H1 (cell line): ENCODE measurements around the gene CCR1. TPM values are rescaled to one million over a fixed set of nuclear protein-coding genes. Genes with fewer than 3 reads are reported as not detected.

ENCODE experiments used
- CTCF ChIA-PET: fragments of 300-600 bp; sonication (Branson Sonifier 250); formaldehyde crosslinking; loops from one replicate; lab custom pipeline; 2021; ENCODE audit not compliant: partially characterized antibody; lab: Charles Lee
- POLR2A ChIA-PET: fragments of 300-600 bp; sonication (Branson Sonifier 250); formaldehyde crosslinking; loops from one replicate; lab custom pipeline; 2021; ENCODE audit warnings: inconsistent platforms; ENCODE audit not compliant: partially characterized antibody; lab: Charles Lee
- DNase-seq, 2 experiments: peaks; one replicate each; pipeline versions ENCODE4 v3.0.0 to v3.0.0-alpha.2; 2010 to 2022; ENCODE audit warnings: low spot score in 2 of 2, low read depth in 1 of 2, mixed read lengths in 1 of 2
- FAIRE-seq: peaks from 2 replicates; lab custom pipeline; 2011; peaks lifted over from hg19 to GRCh38; lab: Jason Lieb, UNC
- H2AFZ ChIP-seq: 2 replicates; pipeline ENCODE4 v1.8.1; 2012; ENCODE audit warnings: low read length, inconsistent platforms
- H2AK5ac ChIP-seq: 2 replicates; pipeline ENCODE4 v1.6.1; 2013; ENCODE audit warnings: low read depth, low read length
- H2BK120ac ChIP-seq: replicated peaks from 2 replicates; pipeline ENCODE3; 2013; ENCODE audit warnings: low read depth, low read length, inconsistent platforms
- H2BK12ac ChIP-seq: 2 replicates; pipeline ENCODE4 v1.6.1; 2013; ENCODE audit warnings: low read depth, low read length
- H2BK15ac ChIP-seq: 2 replicates; pipeline ENCODE4 v1.6.1; 2013; ENCODE audit warnings: low read length
- H2BK20ac ChIP-seq: 2 replicates; pipeline ENCODE4 v1.6.1; 2013; ENCODE audit warnings: low read length
- H2BK5ac ChIP-seq: 2 replicates; pipeline ENCODE4 v1.6.1; 2013; ENCODE audit warnings: low read depth, low read length
- H3K14ac ChIP-seq: 2 replicates; pipeline ENCODE4 v1.6.1; 2013; ENCODE audit warnings: inconsistent platforms; ENCODE audit not compliant: insufficient read length
- H3K18ac ChIP-seq: 2 replicates; pipeline ENCODE4 v1.6.1; 2013; ENCODE audit warnings: low read length; ENCODE audit errors: extremely low read depth
- H3K23ac ChIP-seq: 2 replicates; pipeline ENCODE4 v1.6.1; 2013; ENCODE audit warnings: inconsistent platforms; ENCODE audit not compliant: insufficient read length
- H3K23me2 ChIP-seq: 2 replicates; pipeline ENCODE4 v1.6.1; 2013; ENCODE audit warnings: low read depth, low read length
- H3K27ac ChIP-seq: 2 replicates; pipeline ENCODE4 v1.6.1; 2011; ENCODE audit warnings: low read depth, low read length, inconsistent platforms
- H3K27me3 ChIP-seq, 4 experiments: replicated peaks in 1 of 4; 1 replicate in 1 of 4; 2 replicates in 3 of 4; pipeline versions ENCODE4 v1.6.1 to v1.8.1; 2011 to 2013; ENCODE audit warnings: low read length in 3 of 4, mild to moderate bottlenecking in 3 of 4, inconsistent platforms in 2 of 4, mixed read lengths in 2 of 4, moderate library complexity in 1 of 4; ENCODE audit not compliant: control insufficient read depth in 3 of 4, insufficient read depth in 3 of 4; ENCODE audit errors: extremely low read depth in 1 of 4
- H3K36me3 ChIP-seq, 4 experiments: 2 replicates each; pipeline versions ENCODE4 v1.6.1 to v1.8.1; 2011 to 2013; ENCODE audit warnings: mild to moderate bottlenecking in 4 of 4, low read length in 3 of 4, moderate library complexity in 2 of 4, control low read depth in 1 of 4, inconsistent platforms in 1 of 4; ENCODE audit not compliant: insufficient read depth in 4 of 4, control insufficient read depth in 2 of 4
- H3K4ac ChIP-seq: replicated peaks from 2 replicates; pipeline ENCODE3; 2013; ENCODE audit warnings: low read length, low read depth, mixed read lengths, inconsistent platforms; ENCODE audit not compliant: insufficient read length
- H3K4me1 ChIP-seq, 4 experiments: replicated peaks in 1 of 4; 1 replicate in 1 of 4; 2 replicates in 3 of 4; pipeline versions ENCODE4 v1.6.1 to v1.8.1; 2011 to 2013; ENCODE audit warnings: low read length in 3 of 4, inconsistent platforms in 2 of 4, mixed read lengths in 1 of 4; ENCODE audit not compliant: insufficient read depth in 4 of 4, control insufficient read depth in 3 of 4
- H3K4me2 ChIP-seq, 2 experiments: 2 replicates each; pipeline versions ENCODE4 v1.6.1 to v1.8.1; 2011 to 2013; ENCODE audit warnings: low read depth in 2 of 2, low read length in 2 of 2, control low read depth in 1 of 2, inconsistent platforms in 1 of 2, mild to moderate bottlenecking in 1 of 2; ENCODE audit not compliant: insufficient read depth in 1 of 2
- H3K4me3 ChIP-seq, 4 experiments: fragments of 200-600, 300-600 bp in 1 of 4; sonication (generic), shearing (Covaris generic), sonication (Bioruptor Twin) in 1 of 4; 2 replicates each; pipeline versions ENCODE4 v1.5.1 to v1.8.1; 2011 to 2016; ENCODE audit warnings: low read length in 4 of 4, low read depth in 3 of 4, control low read depth in 2 of 4, inconsistent platforms in 2 of 4, mild to moderate bottlenecking in 2 of 4, mixed read lengths in 1 of 4, moderate library complexity in 1 of 4; ENCODE audit not compliant: insufficient read depth in 2 of 4; ENCODE audit errors: extremely low read depth in 1 of 4
- H3K56ac ChIP-seq: replicated peaks from 2 replicates; pipeline ENCODE3; 2013; ENCODE audit warnings: low read depth, mild to moderate bottlenecking, mixed read lengths, low read length, inconsistent platforms; ENCODE audit not compliant: insufficient read length
- H3K79me1 ChIP-seq: 2 replicates; pipeline ENCODE4 v1.6.1; 2013; ENCODE audit warnings: low read depth, low read length, control low read depth
- H3K79me2 ChIP-seq, 2 experiments: 2 replicates each; pipeline versions ENCODE4 v1.6.1 to v1.8.1; 2012 to 2013; ENCODE audit warnings: low read length in 2 of 2, mild to moderate bottlenecking in 2 of 2, inconsistent platforms in 1 of 2; ENCODE audit not compliant: insufficient read depth in 2 of 2, control insufficient read depth in 1 of 2
- H3K9ac ChIP-seq, 4 experiments: replicated peaks in 1 of 4; 1 replicate in 1 of 4; 2 replicates in 3 of 4; pipeline versions ENCODE4 v1.6.1 to v1.8.1; 2011 to 2013; ENCODE audit warnings: low read depth in 3 of 4, low read length in 3 of 4, control low read depth in 2 of 4, mild to moderate bottlenecking in 2 of 4, moderate library complexity in 2 of 4, inconsistent platforms in 1 of 4; ENCODE audit errors: extremely low read depth in 1 of 4
- H3K9me3 ChIP-seq, 2 experiments: 2 replicates each; pipeline versions ENCODE4 v1.6.1 to v1.8.1; 2012 to 2013; ENCODE audit warnings: mild to moderate bottlenecking in 2 of 2, moderate library complexity in 2 of 2, control low read depth in 1 of 2, inconsistent platforms in 1 of 2, low read depth in 1 of 2, low read length in 1 of 2, mixed read lengths in 1 of 2; ENCODE audit not compliant: insufficient read depth in 2 of 2
- H4K20me1 ChIP-seq, 2 experiments: replicated peaks in 1 of 2; 2 replicates each; pipeline versions ENCODE3 to v1.8.1; 2011 to 2013; ENCODE audit warnings: inconsistent platforms in 2 of 2, low read length in 2 of 2, mild to moderate bottlenecking in 1 of 2; ENCODE audit not compliant: insufficient read depth in 2 of 2, control insufficient read depth in 1 of 2
- H4K5ac ChIP-seq: 2 replicates; pipeline ENCODE4 v1.6.1; 2013; ENCODE audit warnings: low read length, low read depth, mixed read lengths, inconsistent platforms; ENCODE audit not compliant: insufficient read length
- H4K8ac ChIP-seq: 2 replicates; pipeline ENCODE4 v1.8.0; 2013; ENCODE audit warnings: mild to moderate bottlenecking, moderate library complexity, low read length, inconsistent platforms; ENCODE audit not compliant: insufficient read depth; ENCODE audit errors: extremely low read depth
- H4K91ac ChIP-seq: replicated peaks from 2 replicates; pipeline ENCODE3; 2013; ENCODE audit warnings: low read length, mixed read lengths, inconsistent platforms; ENCODE audit not compliant: insufficient read length
- CREB1 ChIP-seq: IDR thresholded peaks from 2 replicates; pipeline ENCODE4 v1.6.1; 2012; ENCODE audit warnings: inconsistent platforms
- CTBP2 ChIP-seq: IDR thresholded peaks from 2 replicates; pipeline ENCODE4 v1.7.0; 2011; ENCODE audit warnings: borderline replicate concordance, mild to moderate bottlenecking, moderate library complexity, mixed read lengths, low read length; ENCODE audit not compliant: insufficient read depth, insufficient read length
- FOSL1 ChIP-seq: IDR thresholded peaks from 2 replicates; pipeline ENCODE4 v1.6.1; 2011; ENCODE audit warnings: mild to moderate bottlenecking, low read depth, low read length, moderate library complexity; ENCODE audit not compliant: insufficient read depth
- JUND ChIP-seq: IDR thresholded peaks from 2 replicates; pipeline ENCODE4 v1.6.1; 2011; ENCODE audit warnings: mild to moderate bottlenecking, improper control_type of control experiment, low read length
- SP2 ChIP-seq: IDR thresholded peaks from 2 replicates; pipeline ENCODE4 v1.6.1; 2012; ENCODE audit warnings: mild to moderate bottlenecking, low read length, inconsistent platforms
- SUZ12 ChIP-seq: fragments of 200-600 bp; sonication (generic); IDR thresholded peaks from 2 replicates; pipeline ENCODE4 v1.6.1; 2012; ENCODE audit warnings: mild to moderate bottlenecking, inconsistent platforms, low read length, moderate library complexity, mixed read lengths
- TAF7 ChIP-seq: optimal IDR thresholded peaks from 2 replicates; pipeline ENCODE3; 2011; ENCODE audit warnings: low read depth, mild to moderate bottlenecking, inconsistent platforms, low read length, moderate library complexity, borderline replicate concordance
- WGBS, 2 experiments: shearing (Covaris generic) in 1 of 2; methylation state at CpG; one replicate each; pipeline versions ENCODE4 v1.1.6 to v1.1.7; 2013 to 2015; ENCODE audit warnings: low lambda C conversion rate in 2 of 2, mixed read lengths in 2 of 2, inconsistent platforms in 1 of 2, low coverage in 1 of 2, missing lambda C conversion rate in 1 of 2; ENCODE audit not compliant: insufficient replicate concordance in 2 of 2, insufficient coverage in 1 of 2, insufficient read length in 1 of 2; ENCODE audit errors: extremely low coverage in 1 of 2, missing lambda C conversion rate in 1 of 2; 5-methylcytosine and 5-hydroxymethylcytosine counted together
- polyA plus RNA-seq, 7 experiments: library from polyadenylated mRNA; depleted of rRNA in 3 of 7; stranded (reverse) in 5 of 7; unstranded in 2 of 7; fragments of >200 nt in 5 of 7; fragments of 200-250 nt in 2 of 7; gene quantifications; 1 replicate in 5 of 7; 2 replicates in 1 of 7; 4 replicates in 1 of 7; pipeline versions ENCODE4 v1.2.1 to v1.2.3, GENCODE V29; 2011 to 2013; ENCODE audit warnings: missing spikeins in 2 of 7, mixed read lengths in 2 of 7
- total RNA-seq: library from RNA; stranded (reverse); fragmentation: NEBNext Ultra II Directional; extraction: Animal tissue kit (Norgen Biotek cat#: 25700); gene quantifications from 2 replicates; pipeline ENCODE4 v1.2.1, GENCODE V29; 2021

The CCR1 gene
- total and polyA plus RNA-seq, 2 of the 8 experiments (the other 6 are each of a cell fraction or from before 2014, with no cell fraction given): not detected

DNA sequence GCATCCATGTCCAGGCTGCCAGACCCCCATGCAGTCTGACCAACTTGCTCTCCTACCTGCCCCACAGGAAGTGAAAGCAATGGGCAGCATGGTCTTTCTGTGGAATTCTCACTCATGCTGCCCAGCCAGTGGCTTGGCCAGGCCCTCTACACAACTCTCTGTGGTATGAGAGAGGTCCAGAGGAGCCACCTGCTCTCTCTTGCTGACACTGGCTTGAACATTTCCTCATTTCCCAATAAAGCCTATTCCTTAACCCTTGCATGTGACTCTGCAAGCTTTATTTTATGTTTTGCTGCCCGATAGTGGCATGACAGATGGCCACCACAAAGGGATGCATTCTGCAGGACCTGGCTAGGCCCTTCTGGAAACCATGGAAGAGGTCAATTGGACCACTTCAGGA is 53.8 kb downstream of the CCR1 start:
- Histone ChIP-seq H3K14ac (no peak overlapping the region), H3K36me3 (no peaks in the 10 kb centered on the region), H2BK120ac (no peak overlapping the region), H3K4me1 (no peaks in the 10 kb centered on the region), H4K8ac (no peak overlapping the region), H3K18ac (peak overlapping the region; percentile 32; the same call in 1 of the 2 replicates), H2BK20ac (no peak overlapping the region), H2AK5ac (no peak overlapping the region), H3K56ac (no peak overlapping the region), H2BK12ac (no peak overlapping the region), H3K79me1 (no peaks in the 10 kb centered on the region), H3K79me2 (no peaks in the 10 kb centered on the region), H3K4ac (no peak overlapping the region), H3K23me2 (no peaks in the 10 kb centered on the region), H3K9ac (no peak overlapping the region), H3K4me3 (no peak overlapping the region), H2AFZ (no peak overlapping the region), H3K23ac (no peak overlapping the region), H4K91ac (no peak overlapping the region), H3K9me3 (no peaks in the 10 kb centered on the region), H3K27ac (no peak overlapping the region), H2BK5ac (no peak overlapping the region)
- 94% methylated on average over 1 of the region's 1 CpG; no CpG with 5 or more reads in 1 of the 2 experiments for WGBS, 2 experiments
- FAIRE-seq: no peak
- DNase-seq: no peak
- POLR2A ChIA-PET: no interaction called here
- CTCF ChIA-PET: interaction anchor here (0.9 to 1.3 kb wide), 3 partner anchors 8 to 32 kb away, joined by 3 to 4 read pairs (median 3); no protein-coding TSS in a partner anchor
- no peak for TF ChIP-seq JUND
- TF ChIP-seq TAF7: no peak
- TF ChIP-seq FOSL1: no peak
- TF ChIP-seq CREB1: no peak
- no peak for TF ChIP-seq SUZ12
- no peak for TF ChIP-seq CTBP2
- TF ChIP-seq SP2: no peak
- TF ChIP-seq, all 59 proteins: peak for 0
- H3K4me2 ChIP-seq: no peak overlapping the region
- no peaks in the 10 kb centered on the region for H3K27me3 ChIP-seq
- H4K5ac ChIP-seq: no peak overlapping the region
- H2BK15ac ChIP-seq: no peak overlapping the region
- no peaks in the 10 kb centered on the region for H4K20me1 ChIP-seq
